NB4 (cell line): ENCODE measurements around the gene PCDHGC5.

Experiments
- CTCF ChIP-seq: IDR thresholded peaks from one replicate; pipeline ENCODE4 v1.5.1; 2012; ENCODE audit warnings: low read depth, low read length
- MAX ChIP-seq: IDR thresholded peaks from 2 replicates; pipeline ENCODE4 v1.6.1; 2011; ENCODE audit warnings: low read depth, low read length
- POLR2A ChIP-seq: IDR thresholded peaks from 2 replicates; pipeline ENCODE4 v1.6.1; 2011; ENCODE audit warnings: mild to moderate bottlenecking; ENCODE audit not compliant: insufficient read length; ENCODE audit errors: extremely low read depth

- no peak for TF ChIP-seq CTCF
- TF ChIP-seq POLR2A, result no peak
- no peak for TF ChIP-seq MAX
Observed at GRCh38 chr5:141465351-141465750, 23.5 kb upstream of the PCDHGC5 start.
